ENCODE data around the gene PTS.

PTS gene

GRCh38 chr11:112267188-112267591 is 41.0 kb downstream of the PTS start:
- DNase-seq, result no peak

- no peak for DNase-seq
These were observed 42.2 kb downstream of the PTS start for GRCh38 chr11:112268406-112268805.

GRCh38 chr11:112269139-112269538 is 42.9 kb downstream of the PTS start:
- no peak for DNase-seq

GRCh38 chr11:112270551-112271180 is 44.4 kb downstream of the PTS start:
- DNase-seq, result no peak

- DNase-seq, result no peak
These were observed 45.0 kb downstream of the PTS start for GRCh38 chr11:112271242-112271641.

GRCh38 chr11:112273066-112273465 is 46.8 kb downstream of the PTS start:
- no peak for DNase-seq

- DNase-seq, result no peak
These were observed 48.0 kb downstream of the PTS start for GRCh38 chr11:112274007-112274783.

GRCh38 chr11:112277029-112277428 is 50.8 kb downstream of the PTS start:
- no peak for DNase-seq

- DNase-seq, result no peak
These were observed 51.7 kb downstream of the PTS start for GRCh38 chr11:112277941-112278340.

- no peak for DNase-seq
These were observed 52.6 kb downstream of the PTS start for GRCh38 chr11:112278803-112279202.

- DNase-seq, result no peak
These were observed 53.7 kb downstream of the PTS start for GRCh38 chr11:112279901-112280267.

- peak; percentile 72 for DNase-seq
These were observed 54.3 kb downstream of the PTS start for GRCh38 chr11:112280268-112281126.

- no peak for DNase-seq
These were observed 55.5 kb downstream of the PTS start for GRCh38 chr11:112281726-112282125.

Data from NCI-H510A (cell line).